ENCODE data around the gene MIAT.
"Not testable (repeated sequence)": the region's sequence is repeated elsewhere in the genome, so short reads cannot be mapped to it uniquely, and the experiment has no call there.

The MIAT gene

DNA sequence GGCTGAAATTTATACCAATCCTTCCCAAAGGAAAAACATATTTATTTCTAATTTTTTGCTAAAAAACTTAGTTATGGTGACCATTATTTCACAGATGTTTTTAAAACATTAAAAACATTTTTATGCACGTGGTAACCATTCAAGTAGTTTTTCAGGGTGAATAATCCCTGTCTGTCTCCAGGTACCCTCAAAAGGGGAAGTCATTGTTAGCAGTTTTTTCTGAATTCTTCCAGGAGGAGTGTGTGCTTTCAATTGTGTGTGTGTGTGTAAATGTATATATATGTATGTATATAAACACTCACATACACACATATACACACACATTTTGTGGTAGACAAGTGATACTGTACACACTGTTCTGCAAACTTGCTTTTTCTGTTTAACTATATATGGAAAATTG lies 43.9 kb downstream of the MIAT start:
- DNase-seq = no peak

DNA sequence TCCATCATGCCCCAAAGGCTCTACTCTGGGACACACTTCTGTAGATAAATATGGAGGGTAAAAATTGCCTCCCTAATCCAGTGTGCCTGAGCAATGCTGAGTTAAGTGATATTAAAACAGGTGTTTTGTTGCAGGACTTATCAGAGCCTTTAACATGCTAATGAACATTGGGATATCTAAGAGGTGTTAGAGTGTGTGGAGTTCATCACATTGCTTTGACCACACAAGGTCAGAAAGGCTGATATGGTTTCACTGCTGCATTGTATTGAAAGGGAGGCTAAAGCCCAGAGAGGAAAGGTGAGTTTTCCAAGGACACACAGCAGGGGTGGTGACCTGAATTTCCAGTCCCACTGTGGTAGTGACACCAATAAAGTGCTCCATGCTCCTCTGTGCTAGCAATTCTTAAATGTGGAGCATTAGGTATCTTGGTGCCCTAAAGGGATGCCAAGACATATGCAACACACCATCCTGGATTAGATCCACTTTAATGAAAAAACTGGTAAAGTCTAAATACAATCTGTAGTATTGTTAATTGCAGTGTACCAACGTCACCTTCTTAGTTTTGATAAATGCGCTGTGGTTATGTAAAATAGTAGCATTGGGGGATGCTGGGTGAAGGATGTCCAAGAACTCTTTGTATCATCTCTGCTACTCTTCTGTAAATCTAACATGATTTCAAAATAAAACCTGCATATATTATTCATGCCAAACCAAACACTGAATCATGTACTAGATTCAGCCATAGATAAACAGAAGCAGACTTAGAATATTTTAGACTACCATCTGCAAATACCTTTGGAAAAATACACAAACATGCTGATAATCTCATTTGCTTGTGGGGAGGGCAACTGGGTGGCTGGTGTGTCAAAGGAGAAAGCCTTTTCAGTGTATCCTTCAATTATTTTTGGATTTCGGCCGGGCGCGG lies 45.8 kb downstream of the MIAT start:
- DNase-seq = peak; percentile 31

DNA sequence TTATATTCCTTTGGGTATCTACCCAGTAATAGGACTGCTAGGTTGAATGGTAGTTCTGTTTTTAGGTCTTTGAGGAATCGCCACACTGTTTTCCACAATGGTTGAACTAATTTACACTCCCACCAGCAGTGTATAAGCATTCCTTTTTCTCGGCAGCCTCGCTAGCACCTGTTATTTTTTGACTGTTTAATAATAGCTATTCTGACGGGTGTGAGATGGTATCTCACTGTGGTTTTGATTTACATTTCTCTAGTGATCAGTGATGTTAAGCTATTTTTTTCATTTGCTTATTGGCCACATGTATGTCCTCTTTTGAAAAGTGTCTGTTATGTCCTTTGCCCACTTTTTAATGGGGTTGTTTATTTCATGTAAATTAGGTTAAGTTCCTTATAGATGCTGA lies 48.0 kb downstream of the MIAT start:
- DNase-seq = not testable (repeated sequence)

DNA sequence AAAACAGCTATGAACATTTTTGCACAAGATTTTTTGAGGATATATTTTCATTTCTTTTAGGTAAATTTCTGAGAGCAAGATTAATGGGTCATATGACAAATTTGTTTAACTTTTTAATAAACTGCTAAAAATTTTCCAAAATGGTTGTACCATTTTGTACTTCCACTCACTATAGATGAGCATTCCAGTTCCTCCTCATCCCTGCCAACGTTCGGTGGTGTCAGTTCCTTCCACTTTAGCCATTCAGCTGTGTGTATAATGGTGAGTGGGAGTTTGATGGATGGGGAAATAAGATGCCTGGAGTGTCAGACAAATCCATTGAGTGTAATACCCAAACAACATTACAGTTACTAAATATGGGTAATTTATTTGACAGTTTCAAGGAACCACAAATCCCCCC lies 49.7 kb downstream of the MIAT start:
- DNase-seq = no peak

DNA sequence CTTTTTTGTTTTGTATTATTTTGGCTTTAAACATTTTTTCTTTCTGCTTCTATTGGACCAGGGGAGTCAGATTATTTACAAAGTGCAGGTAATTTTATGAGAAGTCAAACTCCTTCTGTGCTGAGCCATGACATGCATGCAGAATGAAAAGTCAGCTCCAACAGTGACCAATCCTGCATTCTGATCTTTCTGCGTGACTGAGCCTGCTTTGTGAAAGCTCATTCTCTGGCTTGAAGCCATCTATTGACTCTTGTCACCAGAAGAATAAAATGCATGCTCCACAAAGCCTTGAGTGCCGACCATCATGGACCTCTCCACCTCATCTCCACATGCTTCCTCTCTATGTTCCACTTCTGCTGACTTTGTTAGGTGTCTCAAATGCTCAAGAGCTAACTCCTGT lies 50.2 kb downstream of the MIAT start:
- DNase-seq = no peak

DNA sequence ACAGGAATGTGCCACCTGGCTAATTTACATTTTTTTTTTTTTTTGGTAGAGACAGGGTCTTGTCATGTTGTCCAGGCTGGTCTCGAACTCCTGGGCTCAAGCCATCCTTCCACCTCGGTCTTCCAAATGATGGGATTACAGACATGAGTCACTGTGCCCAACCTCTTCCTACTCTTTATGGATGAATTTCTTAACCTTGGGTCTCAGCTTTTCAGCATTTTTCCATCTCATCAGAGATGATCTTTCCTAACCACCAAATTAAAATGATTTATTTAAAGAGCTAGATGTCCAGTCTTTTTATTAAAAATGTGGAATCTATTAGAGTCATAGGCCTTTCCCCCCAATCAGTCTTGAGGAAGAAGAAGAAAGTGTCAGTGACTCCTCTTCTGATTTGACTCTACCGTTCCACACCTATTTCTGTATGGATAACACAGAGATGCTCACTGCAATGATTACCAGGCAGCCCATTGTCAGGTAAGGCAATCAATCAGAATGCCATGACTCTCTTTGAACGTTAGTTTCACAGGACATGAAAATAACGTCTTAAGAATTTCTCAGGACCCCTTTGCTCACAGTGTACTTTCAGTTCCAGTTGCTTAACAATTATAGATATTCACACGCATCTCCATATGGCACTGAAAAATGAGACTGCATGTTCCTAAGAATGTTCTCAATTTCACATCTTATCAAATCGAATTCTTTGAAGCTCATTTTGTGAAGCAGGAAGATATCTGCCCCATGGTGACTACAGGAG lies 51.0 kb downstream of the MIAT start:
- peak; percentile 25 for DNase-seq

DNA sequence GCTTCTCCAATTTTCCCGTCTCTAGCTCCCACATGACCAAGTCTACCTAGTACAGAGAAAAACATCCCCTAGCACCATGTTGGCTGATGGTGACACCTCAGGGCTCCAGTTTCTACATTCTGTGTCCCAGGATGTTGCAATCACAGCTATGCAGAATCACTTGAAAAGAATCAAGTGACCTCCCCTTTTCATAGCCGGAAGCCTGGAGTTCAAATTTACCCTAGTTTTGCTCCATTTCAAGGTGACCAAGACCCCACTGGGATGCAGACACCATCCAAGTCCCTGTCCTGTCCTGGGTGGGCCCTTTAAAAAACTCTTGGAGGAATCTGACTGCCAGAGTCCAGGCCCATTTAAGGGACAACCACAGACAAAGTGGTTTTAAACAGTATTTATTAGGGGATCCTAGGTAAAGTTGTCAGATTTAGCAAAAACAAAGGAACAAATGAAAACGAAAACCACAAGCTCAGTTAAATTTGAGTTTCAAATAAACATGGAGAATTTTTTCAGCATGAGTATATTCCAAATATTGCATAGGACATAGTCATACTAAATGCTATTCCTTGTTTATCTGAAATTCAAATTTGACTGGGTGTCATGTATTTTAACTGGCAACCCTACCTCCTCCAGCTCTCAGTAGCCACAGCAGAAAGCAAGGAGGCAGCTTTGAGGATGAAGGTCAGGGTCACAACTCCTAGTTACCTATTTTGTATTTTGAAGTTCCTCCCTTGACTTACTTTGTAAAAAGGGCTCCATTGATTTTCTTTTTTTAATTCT lies 52.4 kb downstream of the MIAT start:
- DNase-seq = peak; percentile 47

DNA sequence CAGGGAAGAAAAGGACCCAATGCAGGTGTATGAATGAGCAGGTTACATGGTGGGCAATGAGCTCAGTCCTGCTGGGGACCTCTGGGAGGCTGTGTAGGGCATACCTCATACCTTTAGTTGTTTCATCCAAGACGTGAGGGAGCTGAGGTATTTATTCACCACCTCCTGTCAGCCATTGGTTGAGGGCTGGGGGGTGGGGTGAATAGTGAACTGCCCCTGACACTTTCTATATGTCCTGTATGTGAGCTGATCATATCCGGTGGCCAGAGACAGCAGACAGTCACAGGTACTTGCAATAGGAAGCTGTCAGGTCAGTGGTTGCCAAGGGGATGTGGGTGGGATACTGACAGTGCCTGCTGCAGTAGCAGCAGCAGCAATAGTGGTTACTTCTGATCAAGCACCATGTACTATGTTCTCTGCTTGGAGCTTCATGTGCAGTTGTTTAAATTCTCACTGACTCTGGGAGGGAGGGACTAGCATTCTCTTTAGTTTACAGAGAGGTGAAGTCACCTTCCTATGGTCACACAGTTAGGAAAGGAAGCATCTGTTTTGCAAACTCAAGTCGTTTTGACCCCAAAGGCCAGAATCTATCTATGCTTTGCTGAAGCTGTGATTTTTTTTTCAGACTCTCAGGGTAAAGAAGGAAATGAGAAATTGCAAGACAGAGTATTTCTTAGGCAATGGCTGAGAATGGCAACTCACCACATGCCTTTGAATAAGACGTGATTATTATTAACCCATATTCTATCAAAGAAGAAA lies 54.0 kb downstream of the MIAT start:
- DNase-seq = no peak

DNA sequence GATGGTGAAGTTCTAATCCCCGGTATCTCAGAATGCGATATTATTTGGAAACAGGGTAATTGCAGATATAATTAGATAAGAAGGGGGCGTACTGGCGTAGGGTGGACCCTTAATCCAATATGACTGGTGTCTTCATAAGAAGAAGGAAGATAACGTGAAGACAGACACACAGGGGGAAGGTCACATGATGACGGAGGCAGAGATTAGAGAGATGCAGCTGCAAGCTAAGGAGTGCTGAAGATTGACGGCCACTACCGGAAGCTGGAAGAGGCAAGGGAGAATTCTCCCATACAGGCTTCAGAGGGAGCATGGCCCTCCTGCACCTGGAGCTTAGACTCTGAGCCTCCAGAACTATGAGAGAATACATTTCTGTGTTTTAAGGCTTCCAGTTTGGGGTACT lies 54.8 kb downstream of the MIAT start:
- DNase-seq = no peak

DNA sequence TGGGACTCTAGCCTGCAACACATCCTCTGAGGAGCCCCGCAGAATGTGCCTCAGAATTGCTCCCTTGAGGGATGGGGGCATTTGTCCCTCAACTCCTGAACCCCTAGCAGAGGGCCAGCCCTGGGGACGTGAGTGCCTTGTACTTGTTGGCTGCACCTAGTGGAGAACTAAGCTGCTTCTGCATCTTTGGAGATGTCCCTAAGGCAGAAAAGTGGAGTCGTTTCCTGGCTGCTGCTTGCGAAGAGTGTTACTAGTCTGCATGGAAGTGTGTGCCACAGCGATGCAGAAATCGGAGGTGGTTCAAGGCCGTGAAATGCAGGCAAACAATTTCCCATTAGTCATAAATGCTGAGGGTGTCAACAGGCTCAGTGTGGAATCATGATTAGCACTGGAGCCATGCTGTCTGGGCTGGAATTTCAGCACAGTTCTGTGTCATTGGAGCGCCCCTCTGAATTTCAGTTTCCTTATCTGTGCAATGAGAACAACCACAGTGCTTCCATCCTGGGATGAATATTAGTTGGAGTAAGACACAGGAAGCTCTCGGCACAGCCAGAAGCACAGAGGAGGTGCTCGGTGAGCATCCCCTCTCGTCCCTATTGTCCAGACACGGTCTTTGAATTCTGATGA lies 56.5 kb downstream of the MIAT start:
- peak; percentile 87 for DNase-seq

DNA sequence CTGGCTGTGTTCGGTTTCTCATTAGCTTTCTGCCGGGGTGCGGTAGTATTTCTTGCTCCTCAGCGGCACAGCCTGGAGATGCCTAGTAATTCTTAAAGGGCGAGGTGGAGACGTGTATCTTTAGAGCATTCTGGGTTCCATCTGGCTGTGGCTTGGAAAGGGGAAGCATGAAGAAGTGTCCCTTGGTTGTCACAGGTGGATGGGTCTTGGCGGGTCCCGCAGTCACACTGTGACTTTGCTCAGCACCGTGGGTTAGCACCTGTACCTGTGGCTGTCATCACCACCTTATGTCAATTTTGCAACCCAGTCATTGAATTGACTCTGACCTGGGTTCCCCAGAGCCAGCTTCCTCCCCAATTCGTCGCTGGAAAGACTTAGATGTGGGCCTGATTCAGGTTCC lies 57.6 kb downstream of the MIAT start:
- no peak for DNase-seq

DNA sequence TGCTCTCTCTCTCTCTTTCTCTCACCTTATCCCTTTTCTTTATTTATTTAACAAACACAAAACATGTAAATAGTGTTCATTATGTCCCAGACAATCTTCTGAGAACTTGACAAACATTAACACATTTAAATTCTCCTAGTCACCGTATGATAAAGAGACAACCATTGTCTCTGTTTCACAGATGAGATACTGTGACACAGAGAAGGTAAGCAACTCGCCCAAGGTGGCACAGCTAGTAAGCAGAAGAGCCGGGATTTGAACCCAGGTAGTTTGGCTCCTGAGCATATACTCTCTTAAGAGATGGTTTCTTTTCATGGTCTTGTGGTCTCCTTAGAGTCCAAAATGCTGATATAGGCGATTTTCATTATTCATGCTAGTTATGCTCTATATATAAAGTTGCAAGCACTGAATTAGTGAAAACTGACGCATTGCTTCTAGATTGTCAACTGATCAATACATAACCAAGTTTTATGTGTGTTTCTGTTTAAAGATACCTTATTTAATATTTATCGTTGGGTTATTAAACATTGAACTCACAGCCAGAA lies 58.1 kb downstream of the MIAT start:
- no peak for DNase-seq

DNA sequence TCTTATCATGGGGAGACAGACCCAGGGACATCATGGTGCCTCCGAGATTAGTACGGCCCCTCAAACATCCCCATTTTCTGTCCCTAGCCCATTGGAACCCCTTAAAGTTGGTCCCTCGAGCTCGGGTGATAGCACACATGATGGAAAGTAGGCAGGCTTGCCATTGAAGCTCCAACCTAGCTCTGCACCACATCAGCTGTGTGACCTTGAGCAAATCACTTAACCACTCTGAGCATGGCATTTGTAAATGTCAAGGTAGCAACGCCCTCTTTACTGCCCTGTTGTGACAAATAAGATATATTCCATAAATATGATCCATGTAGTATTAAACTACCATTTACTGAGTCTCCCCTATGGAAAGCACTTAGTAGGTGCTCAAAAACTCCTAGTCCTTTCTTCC lies 61.1 kb downstream of the MIAT start:
- DNase-seq = no peak

DNA sequence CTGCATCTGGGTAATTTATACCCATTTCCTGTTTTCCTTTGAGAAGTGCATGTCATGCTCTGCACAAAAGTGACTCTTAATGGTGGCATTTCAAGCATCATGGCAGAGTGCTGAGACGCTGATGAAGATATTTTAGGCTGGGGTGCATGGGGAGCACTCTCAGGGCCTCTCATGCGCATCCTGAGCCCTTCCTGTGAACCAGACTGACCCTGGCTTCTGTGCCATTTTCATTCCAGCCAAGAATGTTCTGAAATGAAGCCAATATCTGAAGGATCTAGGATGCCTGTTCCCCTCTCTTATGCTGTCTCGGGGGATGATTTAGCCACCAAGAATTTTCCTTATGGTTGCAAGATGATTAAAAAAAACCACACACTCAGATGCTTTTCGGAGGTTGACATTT lies 61.5 kb downstream of the MIAT start:
- DNase-seq = peak; percentile 99

DNA sequence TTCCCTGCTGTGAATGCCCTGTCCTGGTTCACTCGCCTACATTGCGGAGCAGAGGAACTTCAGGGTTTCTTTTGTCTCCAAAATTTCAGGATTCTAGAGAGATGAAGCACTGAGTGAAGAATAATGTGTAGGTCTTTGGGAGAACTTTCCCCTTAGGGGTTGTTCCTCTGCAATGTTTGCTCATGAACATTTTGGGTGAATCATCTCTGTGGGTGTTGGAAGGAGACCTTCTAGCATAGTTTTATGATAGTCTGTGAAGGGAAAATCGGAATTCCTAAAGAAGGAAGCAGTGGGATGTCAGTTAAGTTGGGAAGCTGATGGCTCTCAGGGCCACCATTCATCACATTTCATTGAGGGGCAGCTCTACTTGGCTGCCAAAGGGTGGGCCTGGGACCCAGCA lies 64.8 kb downstream of the MIAT start:
- DNase-seq = peak; percentile 70

DNA sequence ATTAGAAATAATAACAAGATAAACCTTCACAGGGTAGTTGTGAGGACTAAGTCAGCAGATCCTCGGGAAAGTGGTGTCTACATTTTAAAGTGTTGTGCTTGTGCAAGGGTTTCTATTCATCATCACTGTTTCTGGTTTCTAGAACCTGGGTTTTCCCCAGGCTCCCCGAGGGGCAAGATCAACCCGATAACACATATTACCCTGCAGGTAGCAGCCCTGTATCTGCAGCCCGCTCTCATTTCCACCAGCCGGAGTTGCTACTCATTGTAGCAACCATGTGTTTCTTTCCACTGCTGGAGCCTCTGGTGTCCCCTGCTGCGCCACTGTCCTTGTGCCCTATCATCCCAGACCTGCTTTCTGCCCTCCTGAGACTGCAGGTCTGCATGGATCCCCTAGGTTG lies 67.0 kb downstream of the MIAT start:
- no peak for DNase-seq

DNA sequence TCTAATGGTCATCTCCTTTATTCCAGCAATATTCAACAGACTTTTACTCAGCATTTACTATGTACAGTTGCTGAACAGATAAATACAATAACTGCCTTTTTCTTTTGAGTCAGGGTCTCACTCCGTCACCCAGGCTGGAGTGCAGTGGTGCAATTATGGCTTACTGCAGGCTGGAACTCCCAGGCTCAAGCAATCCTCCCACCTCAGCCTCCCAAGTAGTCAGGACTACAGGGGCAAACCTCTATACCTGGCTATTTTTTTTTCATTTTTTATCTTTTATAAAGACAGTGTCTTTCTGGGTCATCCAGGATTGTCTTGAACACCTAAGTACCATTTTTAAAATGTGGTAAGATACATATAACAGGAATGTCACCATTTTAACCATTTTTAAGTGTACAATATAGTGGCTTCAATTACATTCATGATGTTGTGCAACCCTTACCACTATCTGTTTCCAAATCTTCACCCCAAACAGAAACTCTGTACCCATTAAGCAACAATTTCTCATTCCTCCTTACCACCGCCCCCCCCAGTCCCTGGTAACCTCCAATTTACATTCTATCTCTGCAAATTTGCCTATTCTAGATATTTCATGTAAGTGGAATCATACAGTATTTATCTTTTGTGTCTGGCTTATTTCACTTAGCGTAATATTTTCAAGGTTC lies 67.8 kb downstream of the MIAT start:
- DNase-seq = no peak
